Activated CD4-positive, alpha-beta T cell treated with anti-CD3 and anti-CD28 coated beads, Interleukin-10, Interleukin-2, amounts not matched to agents 100 ng/mL and 50 ng/mL, durations not matched to agents 16 hours and 8 hours (primary cell): ENCODE data around the gene FCRL2.
"Not testable (repeated sequence)": the region's sequence is repeated elsewhere in the genome, so short reads cannot be mapped to it uniquely, and the experiment has no call there.

Source experiments
- DNase-seq: peaks from one replicate; pipeline ENCODE4 v3.0.0-alpha.2; 2020

The FCRL2 gene

GRCh38 chr1:157748262-157748817, 28.6 kb downstream of the FCRL2 start:
- no peak for DNase-seq

DNA sequence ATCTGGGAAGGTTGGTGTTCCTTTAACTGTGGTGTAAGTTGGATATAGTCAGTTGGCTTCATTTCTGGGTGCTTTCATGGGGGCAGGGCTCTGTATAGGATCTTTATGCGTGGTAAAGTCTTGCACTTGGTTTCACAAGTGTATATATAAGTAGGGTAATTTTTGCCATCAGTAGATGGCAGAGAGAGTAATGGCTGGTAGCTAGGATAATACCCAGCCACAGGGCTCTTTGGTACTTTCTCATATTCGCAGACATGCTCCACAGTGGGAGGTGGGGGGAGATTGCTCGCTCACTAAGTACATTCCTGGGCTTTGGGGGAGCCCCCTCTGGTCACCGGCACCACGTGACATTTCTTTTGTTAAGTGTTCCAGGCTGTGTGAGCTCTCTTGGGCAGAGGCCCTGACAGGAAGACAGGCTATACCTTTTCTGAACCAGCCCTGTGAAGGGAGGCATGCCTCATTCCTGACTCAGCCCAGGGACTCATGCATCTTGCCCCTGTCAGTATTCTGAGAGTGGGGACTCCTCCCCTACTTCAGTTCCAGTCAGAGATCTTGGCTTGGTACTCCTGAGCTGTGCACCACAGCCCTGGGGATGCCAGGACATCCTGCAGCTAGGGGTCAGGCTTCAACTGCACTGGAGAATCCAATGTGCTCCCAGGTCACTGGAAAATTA, 37.6 kb downstream of the FCRL2 start:
- DNase-seq, result no peak

DNA sequence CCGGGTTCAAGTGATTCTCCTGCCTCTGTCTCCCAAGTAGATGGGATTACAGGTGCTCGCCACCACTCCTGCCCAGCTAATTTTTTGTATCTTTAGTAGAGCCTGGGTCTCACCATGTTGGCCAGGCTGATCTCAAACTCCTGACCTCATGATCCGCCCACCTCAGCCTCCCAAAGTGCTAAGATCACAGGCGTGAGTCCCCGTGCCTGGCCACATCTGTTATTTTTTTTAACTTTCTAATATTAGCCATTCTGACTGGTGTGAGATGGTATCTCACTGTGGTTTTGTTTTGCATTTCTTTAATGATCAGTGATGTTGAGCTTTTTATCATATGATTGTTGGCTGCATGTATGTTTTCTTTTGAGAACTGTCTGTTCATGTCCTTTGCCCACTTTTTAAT, 40.9 kb downstream of the FCRL2 start:
- DNase-seq, result not testable (repeated sequence)

DNA sequence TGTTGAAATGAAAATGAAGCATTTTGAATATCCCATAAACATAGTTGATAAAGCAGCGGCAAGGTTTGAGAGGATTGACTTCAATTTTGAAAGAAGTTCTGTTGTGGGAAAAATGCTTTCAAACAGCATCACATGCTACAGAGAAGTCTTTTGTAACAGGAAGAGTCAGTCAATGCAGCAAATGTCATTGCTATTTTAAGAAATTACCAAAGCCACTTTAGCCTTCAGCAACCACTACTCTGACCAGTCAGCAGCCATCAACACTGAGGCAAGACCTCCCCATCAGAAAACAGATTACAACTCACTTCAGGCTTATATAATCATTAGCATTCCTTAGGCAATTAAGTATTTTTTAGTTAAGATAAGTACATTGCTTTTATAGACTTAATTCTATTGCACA, 42.6 kb downstream of the FCRL2 start:
- DNase-seq, result no peak

- peak; percentile 18 for DNase-seq
These were observed 44.2 kb downstream of the FCRL2 start for GRCh38 chr1:157732755-157733154.

GRCh38 chr1:157725221-157725577, 51.7 kb downstream of the FCRL2 start:
- DNase-seq, result no peak

DNA sequence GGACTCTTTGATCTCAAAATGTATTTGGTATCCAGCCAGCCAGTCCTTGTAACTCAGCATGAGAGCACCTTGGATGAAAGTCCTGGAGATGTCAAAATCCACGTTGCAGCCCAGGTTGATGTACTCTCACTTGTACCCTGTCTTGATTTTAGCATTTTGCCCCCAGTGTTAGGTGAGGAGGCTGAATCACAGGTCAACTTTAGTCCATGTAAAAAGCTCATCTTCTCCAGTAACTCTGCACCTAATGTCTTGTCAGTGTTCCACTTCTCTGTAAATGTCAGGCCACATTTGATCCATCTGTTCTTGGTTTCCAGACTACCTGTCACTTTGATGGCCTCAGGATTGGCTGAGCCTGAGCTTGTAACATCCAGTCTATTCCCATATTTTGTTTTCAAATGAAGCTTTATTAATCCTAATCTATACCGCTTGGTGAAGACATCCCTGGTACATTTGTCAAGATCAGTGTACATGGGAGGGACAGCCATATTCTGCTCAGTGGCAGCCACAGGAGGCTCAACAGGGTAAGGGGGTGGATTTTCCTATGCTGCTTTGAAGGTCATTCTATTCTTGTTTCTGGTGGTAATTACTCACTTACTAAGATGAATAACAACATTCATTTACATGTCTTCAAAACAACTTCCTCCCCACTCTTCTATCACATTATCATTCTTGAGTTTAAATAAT, 52.3 kb downstream of the FCRL2 start:
- no peak for DNase-seq

DNA sequence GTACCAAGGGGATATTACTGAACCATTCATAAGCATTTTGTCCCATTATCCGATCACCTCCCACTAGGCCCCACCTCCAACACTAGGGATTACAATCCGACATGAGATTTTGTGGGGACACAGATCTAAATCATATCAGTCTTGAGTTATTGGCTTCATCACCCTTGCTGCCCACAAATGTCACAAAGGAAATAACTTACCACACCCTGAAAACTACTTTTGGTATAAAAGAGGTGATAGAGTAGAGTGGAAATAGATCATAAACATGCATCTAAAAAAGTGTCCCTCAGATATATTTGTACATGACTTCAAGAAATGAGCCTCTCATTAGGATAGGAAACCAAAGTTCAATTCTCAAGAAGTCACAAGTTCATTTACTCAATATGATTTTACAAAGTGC, 53.8 kb downstream of the FCRL2 start:
- no peak for DNase-seq

- no peak for DNase-seq
These were observed 54.9 kb downstream of the FCRL2 start for GRCh38 chr1:157721985-157722384.

GRCh38 chr1:157715736-157716135, 61.2 kb downstream of the FCRL2 start:
- no peak for DNase-seq

DNA sequence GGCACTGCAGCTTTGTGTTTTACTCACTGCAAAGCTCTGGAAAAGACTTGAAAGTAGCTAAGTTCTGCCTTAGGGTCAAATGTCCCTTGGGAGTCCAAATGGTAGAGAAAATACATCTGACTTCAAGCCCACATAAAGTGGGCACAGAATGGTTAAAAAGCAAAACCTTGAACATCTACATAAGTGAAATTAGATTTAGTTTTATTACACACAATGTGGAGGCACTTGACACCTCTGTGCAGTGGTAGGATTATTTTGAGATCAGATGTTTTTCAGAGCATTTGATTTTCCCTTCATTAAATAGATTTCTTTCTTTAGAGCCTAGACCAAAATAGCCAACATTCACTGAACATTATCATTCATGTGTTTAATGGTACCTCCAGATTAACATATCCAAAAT, 65.1 kb downstream of the FCRL2 start:
- no peak for DNase-seq

- no peak for DNase-seq
These were observed 72.1 kb downstream of the FCRL2 start for GRCh38 chr1:157704878-157705277.

GRCh38 chr1:157703981-157704380, 73.0 kb downstream of the FCRL2 start:
- no peak for DNase-seq

GRCh38 chr1:157702308-157702825, 74.6 kb downstream of the FCRL2 start:
- DNase-seq, result no peak

DNA sequence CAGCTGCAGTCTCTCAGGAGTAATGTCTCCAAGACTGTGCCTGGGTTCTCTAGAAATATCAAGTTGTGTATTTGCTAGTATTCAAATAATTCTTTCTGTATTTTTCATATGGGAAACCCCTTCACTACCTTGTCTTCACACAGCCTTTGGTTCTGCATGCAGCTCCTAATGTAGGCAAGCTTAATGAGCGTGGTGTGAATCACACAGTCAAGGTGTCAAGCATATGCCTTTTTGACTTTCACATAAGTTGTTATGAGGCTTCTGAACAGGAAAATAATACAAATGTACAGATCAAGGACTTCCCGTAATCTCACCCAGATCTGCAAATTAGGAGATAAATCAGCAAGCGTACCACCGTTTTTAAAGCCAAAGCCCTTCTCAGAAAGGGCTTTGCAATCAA, 76.2 kb downstream of the FCRL2 start, which contains the start of gene FCRL3:
Gene FCRL3, minus strand, starts transcription at position 38 of the 400 bp plus-strand sequence. CDS start 280 bp downstream, outside the sequence.
- DNase-seq, result no peak

DNA sequence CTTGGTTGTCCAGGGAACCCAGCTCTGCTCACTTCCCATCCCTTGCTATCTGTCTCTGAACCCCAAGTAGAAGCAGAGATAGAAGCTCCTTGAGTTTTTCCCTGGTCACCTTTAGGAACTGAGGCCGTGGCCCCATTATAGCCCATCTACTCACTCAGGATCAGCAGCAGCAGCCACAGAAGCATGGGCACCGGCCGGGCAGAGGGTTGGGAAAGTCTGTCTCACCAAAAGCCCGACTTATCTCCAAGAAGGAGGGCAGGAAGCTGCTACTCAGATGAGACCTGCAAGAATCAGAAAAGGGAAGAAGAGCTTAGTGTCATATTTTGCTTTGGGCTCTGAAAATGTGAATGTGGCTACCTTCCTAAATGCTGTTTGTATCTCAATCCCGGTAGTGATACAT, 76.6 kb downstream of the FCRL2 start:
- DNase-seq, result no peak

- DNase-seq, result no peak
These were observed 79.0 kb downstream of the FCRL2 start for GRCh38 chr1:157697781-157698569.

GRCh38 chr1:157696966-157697628, 79.8 kb downstream of the FCRL2 start:
- DNase-seq, result no peak
